Epithelial cell of esophagus (primary cell): ENCODE measurements around the gene CORO2B.
"Not testable (repeated sequence)": the region's sequence is repeated elsewhere in the genome, so short reads cannot be mapped to it uniquely, and the experiment has no call there.

ENCODE experiments used
- DNase-seq: peaks from one replicate; pipeline ENCODE4 v3.0.0; 2010; ENCODE audit warnings: low read depth
- H3K4me3 ChIP-seq: 2 replicates; pipeline ENCODE4 v1.5.1; 2011; ENCODE audit warnings: mild to moderate bottlenecking, low read length, control low read depth
- TF ChIP-seq, protein P1 (sequence below): IDR thresholded peaks from 2 replicates; pipeline ENCODE4 v1.5.1; 2011; ENCODE audit warnings: low read depth, mild to moderate bottlenecking, low read length, control low read depth, inconsistent platforms; ENCODE audit not compliant: insufficient read depth; ENCODE audit errors: missing control alignments

Gene CORO2B

DNA sequence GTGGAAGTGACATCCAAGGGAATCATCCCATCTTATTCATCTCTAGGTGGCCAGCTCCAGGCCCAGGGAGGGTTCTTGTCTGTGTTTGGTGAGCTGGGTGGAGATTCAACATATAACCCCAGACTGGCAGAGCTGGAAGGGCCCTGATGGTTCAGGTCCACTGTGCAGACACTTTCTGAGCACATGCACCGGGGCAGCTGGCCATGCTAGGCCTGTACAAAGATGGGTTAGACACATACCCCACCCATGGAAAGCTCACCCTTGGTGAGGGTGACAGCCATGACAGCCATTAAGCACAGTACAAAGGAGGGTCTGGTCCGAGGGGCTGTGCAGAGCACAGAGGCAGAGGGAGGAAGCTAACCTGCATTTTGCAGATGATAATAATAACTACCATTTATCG lies 100.4 kb downstream of the CORO2B start:
- DNase-seq, result no peak
- H3K4me3 ChIP-seq, result no peak overlapping the region
- TF ChIP-seq, protein P1, sequence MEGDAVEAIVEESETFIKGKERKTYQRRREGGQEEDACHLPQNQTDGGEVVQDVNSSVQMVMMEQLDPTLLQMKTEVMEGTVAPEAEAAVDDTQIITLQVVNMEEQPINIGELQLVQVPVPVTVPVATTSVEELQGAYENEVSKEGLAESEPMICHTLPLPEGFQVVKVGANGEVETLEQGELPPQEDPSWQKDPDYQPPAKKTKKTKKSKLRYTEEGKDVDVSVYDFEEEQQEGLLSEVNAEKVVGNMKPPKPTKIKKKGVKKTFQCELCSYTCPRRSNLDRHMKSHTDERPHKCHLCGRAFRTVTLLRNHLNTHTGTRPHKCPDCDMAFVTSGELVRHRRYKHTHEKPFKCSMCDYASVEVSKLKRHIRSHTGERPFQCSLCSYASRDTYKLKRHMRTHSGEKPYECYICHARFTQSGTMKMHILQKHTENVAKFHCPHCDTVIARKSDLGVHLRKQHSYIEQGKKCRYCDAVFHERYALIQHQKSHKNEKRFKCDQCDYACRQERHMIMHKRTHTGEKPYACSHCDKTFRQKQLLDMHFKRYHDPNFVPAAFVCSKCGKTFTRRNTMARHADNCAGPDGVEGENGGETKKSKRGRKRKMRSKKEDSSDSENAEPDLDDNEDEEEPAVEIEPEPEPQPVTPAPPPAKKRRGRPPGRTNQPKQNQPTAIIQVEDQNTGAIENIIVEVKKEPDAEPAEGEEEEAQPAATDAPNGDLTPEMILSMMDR, result no peak

DNA sequence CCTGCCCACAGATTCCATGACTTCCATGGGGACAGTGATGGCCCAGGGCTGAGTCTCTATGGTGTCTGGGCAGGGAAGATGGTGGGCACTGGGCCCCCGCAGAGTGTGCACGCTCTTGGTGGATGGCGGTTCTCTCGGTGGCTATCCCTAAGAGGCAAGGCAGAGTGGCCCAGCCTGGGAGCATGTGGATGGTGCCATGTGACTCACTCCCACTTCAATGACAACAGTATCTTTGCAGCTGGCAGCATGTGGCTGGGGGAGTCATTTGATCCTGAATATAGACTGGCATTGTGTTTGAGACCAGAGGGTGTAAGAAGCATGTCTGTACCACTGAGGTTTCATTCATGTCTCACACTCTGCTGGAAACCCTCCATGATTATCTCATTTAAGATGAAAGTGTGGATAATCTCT lies 101.2 kb downstream of the CORO2B start:
- TF ChIP-seq, protein P1, result no peak
- no peak for DNase-seq
- H3K4me3 ChIP-seq, result no peak overlapping the region

DNA sequence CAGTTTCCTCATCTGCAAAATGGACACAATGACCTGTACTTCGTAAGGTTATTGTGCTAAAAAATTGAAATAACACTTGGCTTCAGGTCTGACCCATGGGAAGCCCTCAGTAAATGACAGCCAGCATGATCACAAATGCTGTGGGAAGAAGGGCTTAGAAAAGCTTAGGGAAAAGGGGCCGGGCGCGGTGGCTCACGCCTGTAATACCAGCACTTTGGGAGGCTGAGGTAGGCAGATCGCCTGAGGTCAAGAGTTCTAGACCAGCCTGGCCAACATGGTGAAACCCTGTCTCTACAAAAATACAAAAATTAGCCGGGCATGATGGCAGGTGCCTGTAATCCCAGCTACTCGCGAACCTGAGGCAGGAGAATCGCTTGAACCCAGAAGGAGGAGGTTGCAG lies 102.0 kb downstream of the CORO2B start:
- not testable (repeated sequence) for DNase-seq, H3K4me3 ChIP-seq

DNA sequence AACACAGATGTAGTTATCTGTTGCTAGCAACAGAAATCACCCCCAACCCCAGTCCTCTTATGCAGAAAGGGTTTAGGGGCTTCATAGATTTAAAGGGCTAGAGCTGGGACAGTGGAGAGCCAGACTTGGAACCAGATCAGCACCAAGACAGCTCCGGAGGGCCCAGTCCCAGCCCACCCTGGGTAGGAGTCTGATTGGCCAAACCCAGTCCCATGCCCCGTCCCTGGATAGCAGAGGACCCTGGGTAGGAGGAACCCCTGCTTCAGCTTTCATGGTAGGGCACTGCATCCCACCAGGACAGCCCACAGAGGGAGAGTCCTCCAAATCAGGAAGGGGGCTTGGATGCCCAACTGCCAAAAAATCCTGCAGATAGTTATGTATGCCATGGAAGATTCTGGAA lies 103.0 kb downstream of the CORO2B start:
- DNase-seq, result no peak
- TF ChIP-seq, protein P1, result no peak
- no peak overlapping the region for H3K4me3 ChIP-seq

DNA sequence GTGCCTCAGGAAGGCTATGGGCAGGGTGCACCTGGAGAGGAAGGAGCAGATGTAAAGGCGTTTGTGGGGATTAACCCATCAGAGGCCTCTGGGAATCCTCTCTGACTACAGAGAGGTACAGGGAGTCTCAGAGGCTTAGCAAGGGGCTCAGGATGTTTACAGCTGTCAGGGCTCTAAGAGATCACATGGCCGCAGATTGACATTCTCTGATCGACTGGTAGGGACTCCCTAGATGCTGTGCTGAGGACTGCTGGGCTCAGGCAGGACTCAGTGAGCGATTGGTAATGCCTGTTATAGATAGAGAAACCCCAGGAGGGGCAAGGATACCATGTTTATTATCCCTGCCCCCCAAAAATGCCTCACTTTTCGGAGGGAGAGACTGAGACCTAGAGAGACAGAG lies 103.5 kb downstream of the CORO2B start:
- H3K4me3 ChIP-seq, result no peak overlapping the region
- DNase-seq, result no peak
- TF ChIP-seq, protein P1, result no peak

DNA sequence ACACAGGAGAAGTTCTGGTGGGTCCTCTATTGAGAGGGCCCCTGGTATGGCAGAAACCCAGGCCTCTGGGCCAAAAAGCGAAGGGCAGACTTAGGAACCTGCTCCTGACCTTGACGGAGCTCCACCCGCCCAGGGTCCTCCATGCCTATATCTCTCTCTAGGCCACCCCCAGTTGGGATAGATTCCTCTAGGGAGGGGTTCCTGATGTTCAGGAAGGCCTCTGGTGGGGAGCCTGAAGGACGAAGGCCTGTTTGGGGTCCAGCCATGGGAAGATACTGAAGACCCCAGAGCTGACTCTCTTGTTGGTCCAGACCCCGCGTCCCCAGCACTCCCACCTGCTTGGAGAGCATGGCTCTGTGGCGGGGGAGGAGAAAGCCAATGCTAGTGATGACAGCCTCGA lies 104.2 kb downstream of the CORO2B start:
- TF ChIP-seq, protein P1, result no peak
- H3K4me3 ChIP-seq, result no peak overlapping the region
- DNase-seq, result no peak

DNA sequence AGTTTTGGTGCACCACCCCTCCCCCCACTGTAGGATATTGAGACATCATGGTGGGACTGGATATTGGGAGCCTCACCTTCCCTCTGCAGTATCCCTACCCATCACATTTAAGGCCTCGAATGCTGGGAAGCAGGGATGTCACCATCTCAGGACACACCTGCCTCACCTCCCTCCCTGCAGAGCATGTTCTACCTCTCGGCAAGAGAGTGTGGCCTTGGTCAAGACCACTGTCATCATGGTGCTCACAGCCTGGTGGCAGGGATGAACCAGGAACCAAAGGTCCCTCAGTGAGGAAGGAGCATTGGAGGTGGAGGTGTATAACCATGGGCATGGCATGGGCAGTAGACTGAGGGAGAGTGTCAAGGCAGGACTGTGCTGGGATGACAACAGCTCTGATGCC lies 104.8 kb downstream of the CORO2B start:
- TF ChIP-seq, protein P1, result no peak
- no peak overlapping the region for H3K4me3 ChIP-seq
- no peak for DNase-seq

DNA sequence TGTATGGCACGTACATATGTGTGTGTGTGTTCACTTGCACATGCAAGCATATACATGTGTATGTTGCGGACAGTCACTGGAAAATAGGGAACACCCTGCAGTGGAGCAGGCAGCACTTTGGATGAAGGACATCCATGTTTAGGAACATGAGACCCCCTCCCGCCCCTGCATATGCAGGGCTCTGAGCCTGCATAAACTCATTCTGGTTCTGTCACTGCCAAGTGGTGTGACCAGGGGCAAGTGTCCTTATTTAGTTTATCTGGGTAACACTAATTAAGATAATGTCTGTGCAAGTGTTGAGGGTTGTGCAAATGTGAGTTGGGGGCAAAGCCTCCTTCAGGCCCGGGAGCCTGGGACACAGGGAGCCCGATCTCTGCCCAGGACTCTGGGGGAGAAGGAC lies 105.7 kb downstream of the CORO2B start:
- no peak overlapping the region for H3K4me3 ChIP-seq
- TF ChIP-seq, protein P1, result no peak
- DNase-seq, result no peak
